Right lobe of liver (tissue), 6 donors: ENCODE measurements around the gene SIM2. TPM values are rescaled to one million over a fixed set of nuclear protein-coding genes. Genes with fewer than 3 reads are reported as not detected.

Experiments used
- ATAC-seq, 4 donors: fragments of 200-7000 bp; cut with Tn5 transposase; one replicate each; pipeline ENCODE4 v1.9.1; 2020; ENCODE audit warnings: mild to moderate bottlenecking in 4 of 4, moderate library complexity in 4 of 4
- DNase-seq, 3 donors: peaks; one replicate each; pipeline ENCODE4 v3.0.0-alpha.2; 2020
- H3K27ac ChIP-seq, 3 donors: fragments of 200-600 bp; one replicate each; pipeline ENCODE4 v1.8.0; 2022
- H3K27me3 ChIP-seq, 2 donors: fragments of 200-600 bp; one replicate each; pipeline ENCODE4 v1.8.0; 2022
- H3K36me3 ChIP-seq, 4 donors: fragments of 200-600 bp; sonication (generic) in 1 of 4; one replicate each; pipeline versions ENCODE4 v1.5.1 to v1.8.0; 2017 to 2022; ENCODE audit warnings: control low read depth in 1 of 4
- H3K4me1 ChIP-seq, 4 donors: fragments of 200-600 bp; sonication (generic) in 1 of 4; one replicate each; pipeline versions ENCODE4 v1.5.1 to v1.8.0; 2017 to 2022; ENCODE audit warnings: control low read depth in 1 of 4
- H3K4me3 ChIP-seq, 3 donors: fragments of 200-600 bp; one replicate each; pipeline ENCODE4 v1.8.0; 2022
- H3K9me3 ChIP-seq, 4 donors: fragments of 200-600 bp; sonication (generic) in 1 of 4; one replicate each; pipeline versions ENCODE4 v1.5.1 to v1.8.0; 2017 to 2022; ENCODE audit warnings: control low read depth in 1 of 4
- POLR2A ChIP-seq: fragments of 450-650 bp; IDR thresholded peaks from one replicate; pipeline ENCODE4 v1.6.1; 2017; ENCODE audit warnings: antibody characterized with exemption, mild to moderate bottlenecking
- WGBS: methylation state at CpG from one replicate; pipeline ENCODE4 v1.1.6; 2018; ENCODE audit warnings: low coverage, low lambda C conversion rate; ENCODE audit not compliant: insufficient coverage; ENCODE audit errors: missing lambda C conversion rate; 5-methylcytosine and 5-hydroxymethylcytosine counted together
- intact Hi-C, 2 donors: fragments of 100-400 bp; cut with DNase I; formaldehyde crosslinking; loops; one replicate each; pipeline versions ENCODE4 v1.11.2 to v1.14.1; 2022
- total RNA-seq, 6 experiments: library from RNA; depleted of rRNA in 2 of 6; stranded (reverse); fragments of >200 nt in 2 of 6; fragmentation: NEBNext Ultra II Directional in 3 of 6; extraction: Animal tissue kit (Norgen Biotek cat#: 25700) in 3 of 6; gene quantifications; one replicate each; pipeline versions ENCODE4 v1.1.0 to v1.2.4, GENCODE V29; 2016 to 2023
- TF ChIP-seq, protein P1 (sequence below), 4 donors: fragments of 200-600 bp in 3 of 4; fragments of 450-650 bp in 1 of 4; IDR thresholded peaks; one replicate each; pipeline versions ENCODE4 v1.5.1 to v1.8.0; 2016 to 2022; ENCODE audit warnings: antibody characterized with exemption in 4 of 4, mild to moderate bottlenecking in 2 of 4
- donor health status: DM: no; HTN: yes; CAD: no.
- donor health status: DM: no; HTN: no; CAD: no.
- donor health status: DM: no; HTN: no; CAD: no.
- donor health status: DM: no; HTN: yes; CAD: no.
- donor health status: DM: no; HTN: yes; CAD: no.

The SIM2 gene
- total RNA-seq, 6 experiments from 2014 or later, result not detected

DNA sequence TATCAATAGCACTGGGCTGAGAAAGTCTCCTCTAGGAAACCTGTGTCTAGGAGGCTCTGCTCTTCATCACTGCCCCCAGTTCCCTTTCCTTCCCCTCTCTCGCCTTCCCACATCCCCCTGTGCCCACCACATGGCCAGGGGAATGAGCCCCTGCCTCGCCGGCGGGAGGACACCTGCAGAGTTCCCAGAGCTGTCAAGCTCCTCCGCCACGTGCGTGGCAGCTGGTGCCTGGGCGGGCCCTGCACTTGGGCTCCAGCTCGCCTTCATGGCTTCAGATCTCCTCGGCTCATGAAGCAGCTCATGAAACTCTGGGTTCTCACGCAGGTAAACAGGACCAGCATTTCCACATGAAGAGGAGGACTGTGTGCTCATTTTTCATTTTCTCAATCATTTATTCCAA is 62.8 kb downstream of the SIM2 start:
- H3K27me3 ChIP-seq, result no peaks in the 10 kb centered on the region
- no peaks in the 10 kb centered on the region for H3K9me3 ChIP-seq
- H3K36me3 ChIP-seq, result no peaks in the 10 kb centered on the region
- no peak overlapping the region for H3K27ac ChIP-seq
- ATAC-seq (no peak), DNase-seq (no peak)
- no peak overlapping the region for H3K4me3 ChIP-seq
- 79% methylated on average over 3 of the region's 11 CpGs for WGBS
- intact Hi-C loops, result no loop called here
- H3K4me1 ChIP-seq, result no peaks in the 10 kb centered on the region
- TF ChIP-seq, protein P1, sequence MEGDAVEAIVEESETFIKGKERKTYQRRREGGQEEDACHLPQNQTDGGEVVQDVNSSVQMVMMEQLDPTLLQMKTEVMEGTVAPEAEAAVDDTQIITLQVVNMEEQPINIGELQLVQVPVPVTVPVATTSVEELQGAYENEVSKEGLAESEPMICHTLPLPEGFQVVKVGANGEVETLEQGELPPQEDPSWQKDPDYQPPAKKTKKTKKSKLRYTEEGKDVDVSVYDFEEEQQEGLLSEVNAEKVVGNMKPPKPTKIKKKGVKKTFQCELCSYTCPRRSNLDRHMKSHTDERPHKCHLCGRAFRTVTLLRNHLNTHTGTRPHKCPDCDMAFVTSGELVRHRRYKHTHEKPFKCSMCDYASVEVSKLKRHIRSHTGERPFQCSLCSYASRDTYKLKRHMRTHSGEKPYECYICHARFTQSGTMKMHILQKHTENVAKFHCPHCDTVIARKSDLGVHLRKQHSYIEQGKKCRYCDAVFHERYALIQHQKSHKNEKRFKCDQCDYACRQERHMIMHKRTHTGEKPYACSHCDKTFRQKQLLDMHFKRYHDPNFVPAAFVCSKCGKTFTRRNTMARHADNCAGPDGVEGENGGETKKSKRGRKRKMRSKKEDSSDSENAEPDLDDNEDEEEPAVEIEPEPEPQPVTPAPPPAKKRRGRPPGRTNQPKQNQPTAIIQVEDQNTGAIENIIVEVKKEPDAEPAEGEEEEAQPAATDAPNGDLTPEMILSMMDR (IDR thresholded peaks at IDR 0.05), result no peak
- no peak for TF ChIP-seq POLR2A

GRCh38 chr21:36762642-36763041 is 63.7 kb downstream of the SIM2 start:
- TF ChIP-seq POLR2A, result no peak
- TF ChIP-seq, protein P1 (IDR thresholded peaks at IDR 0.05), result no peak
- Histone ChIP-seq H3K27ac (no peak overlapping the region), H3K4me3 (no peak overlapping the region), H3K27me3 (no peaks in the 10 kb centered on the region), H3K36me3 (no peaks in the 10 kb centered on the region), H3K9me3 (no peaks in the 10 kb centered on the region), H3K4me1 (no peaks in the 10 kb centered on the region)
- intact Hi-C loops, result no loop called here
- 95% methylated on average over 9 of the region's 9 CpGs for WGBS
- no peak for ATAC-seq
- no peak for DNase-seq

GRCh38 chr21:36763305-36763704 is 64.4 kb downstream of the SIM2 start:
- Histone ChIP-seq H3K27me3 (no peaks in the 10 kb centered on the region), H3K4me3 (no peak overlapping the region), H3K4me1 (no peaks in the 10 kb centered on the region), H3K36me3 (no peaks in the 10 kb centered on the region), H3K27ac (no peak overlapping the region), H3K9me3 (no peaks in the 10 kb centered on the region)
- DNase-seq (no peak), ATAC-seq (no peak)
- no peak for TF ChIP-seq POLR2A
- TF ChIP-seq, protein P1 (IDR thresholded peaks at IDR 0.05), result no peak
- intact Hi-C loops, result no loop called here
- 83% methylated on average over 6 of the region's 6 CpGs for WGBS

- no peak overlapping the region for H3K27ac ChIP-seq
- no peak overlapping the region for H3K4me3 ChIP-seq
- intact Hi-C loops, result no loop called here
- no peaks in the 10 kb centered on the region for H3K9me3 ChIP-seq
- TF ChIP-seq, protein P1 (IDR thresholded peaks at IDR 0.05), result no peak
- TF ChIP-seq POLR2A, result no peak
- H3K36me3 ChIP-seq, result no peaks in the 10 kb centered on the region
- WGBS, result 94% methylated on average over 4 of the region's 4 CpGs
- H3K27me3 ChIP-seq, result no peaks in the 10 kb centered on the region
- no peak for ATAC-seq
- H3K4me1 ChIP-seq, result no peaks in the 10 kb centered on the region
- DNase-seq, result no peak
Measured at GRCh38 chr21:36765229-36765628, 66.3 kb downstream of the SIM2 start.

- WGBS, result 97% methylated on average over 4 of the region's 6 CpGs
- intact Hi-C loops, result no loop called here
Measured at GRCh38 chr21:36766511-36766910, 67.6 kb downstream of the SIM2 start.

More at GRCh38 chr21:36766511-36766910, 67.6 kb downstream of the SIM2 start:
- H3K27me3 ChIP-seq, result no peaks in the 10 kb centered on the region
- H3K27ac ChIP-seq, result no peak overlapping the region
- H3K9me3 ChIP-seq, result no peaks in the 10 kb centered on the region
- no peaks in the 10 kb centered on the region for H3K36me3 ChIP-seq
- DNase-seq (no peak), ATAC-seq (no peak)
- no peak for TF ChIP-seq POLR2A
- TF ChIP-seq, protein P1 (IDR thresholded peaks at IDR 0.05), result no peak
- H3K4me1 ChIP-seq, result no peaks in the 10 kb centered on the region
- H3K4me3 ChIP-seq, result no peak overlapping the region
